Effector memory CD4-positive, alpha-beta T cell (primary cell): ENCODE data around the gene JMJD4.

ENCODE experiments used
- DNase-seq, 3 donors: peaks; one replicate each; pipeline ENCODE4 v3.0.0-alpha.2; 2020
- H3K27ac ChIP-seq: 2 replicates; pipeline ENCODE4 v1.7.0; 2013; ENCODE audit warnings: mild to moderate bottlenecking, low read length, moderate library complexity; ENCODE audit not compliant: insufficient read depth, poor library complexity, severe bottlenecking
- H3K27me3 ChIP-seq: replicated peaks from 2 replicates; pipeline ENCODE4 v1.7.0; 2013; ENCODE audit warnings: mild to moderate bottlenecking, low read length; ENCODE audit not compliant: insufficient read depth, control insufficient read depth, poor library complexity, severe bottlenecking
- H3K36me3 ChIP-seq: 2 replicates; pipeline ENCODE4 v1.7.0; 2013; ENCODE audit warnings: mild to moderate bottlenecking, low read length, moderate library complexity; ENCODE audit not compliant: control insufficient read depth, insufficient read depth
- H3K4me1 ChIP-seq: 2 replicates; pipeline ENCODE4 v1.7.0; 2013; ENCODE audit warnings: low read length, mild to moderate bottlenecking; ENCODE audit not compliant: control insufficient read depth, insufficient read depth, poor library complexity, severe bottlenecking
- H3K4me3 ChIP-seq: 2 replicates; pipeline ENCODE4 v1.7.0; 2013; ENCODE audit warnings: low read length, low read depth, mild to moderate bottlenecking; ENCODE audit not compliant: insufficient read depth, poor library complexity, severe bottlenecking
- H3K9me3 ChIP-seq: 2 replicates; pipeline ENCODE4 v1.7.0; 2013; ENCODE audit warnings: mild to moderate bottlenecking, low read length, moderate library complexity; ENCODE audit not compliant: control insufficient read depth

The JMJD4 gene

GRCh38 chr1:227769047-227769935 is 34.2 kb upstream of the JMJD4 start:
- no peaks in the 10 kb centered on the region for H3K9me3 ChIP-seq
- no peaks in the 10 kb centered on the region for H3K27me3 ChIP-seq
- H3K4me3 ChIP-seq, result no peak overlapping the region
- H3K27ac ChIP-seq, result no peak overlapping the region
- peaks cover 7% of the 10 kb centered on the region for H3K36me3 ChIP-seq
- no peak for DNase-seq
- peaks cover 29% of the 10 kb centered on the region for H3K4me1 ChIP-seq

DNA sequence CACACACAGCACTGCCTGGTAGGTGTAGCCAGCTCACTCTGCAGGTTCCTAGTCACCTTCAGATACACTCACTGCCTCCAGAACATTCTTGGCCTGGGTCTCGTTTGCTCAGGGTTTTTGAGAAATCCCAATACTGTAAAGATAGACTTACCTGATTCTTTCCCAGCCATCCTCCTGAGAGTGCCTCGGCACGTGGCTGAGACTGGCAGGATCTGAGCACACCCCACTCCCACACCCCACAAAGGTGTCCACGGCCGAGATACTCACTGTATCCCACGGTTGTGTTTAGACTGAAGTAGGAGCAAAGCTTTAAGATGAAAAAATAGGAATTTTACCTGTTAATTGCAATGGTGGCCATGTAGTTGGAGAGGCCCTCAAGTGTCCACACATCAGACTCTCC is 33.5 kb upstream of the JMJD4 start:
- Histone ChIP-seq H3K4me1 (peaks cover 35% of the 10 kb centered on the region), H3K27me3 (no peaks in the 10 kb centered on the region), H3K27ac (no peak overlapping the region), H3K9me3 (no peaks in the 10 kb centered on the region), H3K36me3 (peaks cover 7% of the 10 kb centered on the region), H3K4me3 (no peak overlapping the region)
- DNase-seq, result no peak

- H3K9me3 ChIP-seq, result no peaks in the 10 kb centered on the region
- peaks cover 7% of the 10 kb centered on the region for H3K36me3 ChIP-seq
- no peaks in the 10 kb centered on the region for H3K27me3 ChIP-seq
- no peak overlapping the region for H3K27ac ChIP-seq
- peaks cover 41% of the 10 kb centered on the region for H3K4me1 ChIP-seq
- no peak overlapping the region for H3K4me3 ChIP-seq
- DNase-seq, result no peak
These were observed 33.0 kb upstream of the JMJD4 start for GRCh38 chr1:227768125-227768439.

DNA sequence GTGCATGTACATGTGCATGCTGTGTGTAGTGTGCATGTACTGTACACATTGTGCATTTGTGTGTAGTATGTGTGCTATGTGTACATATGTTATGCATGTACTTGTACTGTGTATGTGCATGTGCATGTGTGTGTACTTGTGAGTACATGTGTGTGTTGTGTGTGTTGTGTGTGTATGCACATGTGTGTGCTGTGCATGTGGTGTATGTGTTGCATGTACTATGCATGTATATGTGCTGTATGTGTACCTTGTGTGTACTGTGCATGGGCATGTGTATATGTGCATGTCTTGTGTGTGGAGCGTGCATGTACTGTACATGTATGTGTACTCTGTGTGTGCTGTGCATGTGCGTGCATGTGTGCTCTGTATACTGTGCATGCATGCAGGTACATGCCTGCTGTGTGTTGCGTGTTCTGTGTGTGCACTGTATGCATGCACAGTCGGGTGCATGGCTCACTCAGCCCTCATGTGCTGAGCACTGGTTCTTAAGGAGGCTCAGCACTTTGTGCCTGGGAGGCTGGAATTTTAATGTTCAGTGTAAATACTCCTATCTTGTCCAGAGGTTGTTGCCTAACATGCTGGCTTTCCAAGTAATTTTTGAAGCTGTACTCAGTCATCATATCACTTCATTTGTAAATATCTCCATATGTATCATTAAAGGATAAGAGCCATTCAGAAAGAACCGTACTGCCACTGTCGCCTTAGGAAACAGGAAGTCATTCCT is 32.5 kb upstream of the JMJD4 start:
- Histone ChIP-seq H3K4me1 (peaks cover 46% of the 10 kb centered on the region), H3K27me3 (no peaks in the 10 kb centered on the region), H3K9me3 (no peaks in the 10 kb centered on the region), H3K27ac (no peak overlapping the region), H3K4me3 (no peak overlapping the region), H3K36me3 (peaks cover 7% of the 10 kb centered on the region)
- DNase-seq, result no peak

DNA sequence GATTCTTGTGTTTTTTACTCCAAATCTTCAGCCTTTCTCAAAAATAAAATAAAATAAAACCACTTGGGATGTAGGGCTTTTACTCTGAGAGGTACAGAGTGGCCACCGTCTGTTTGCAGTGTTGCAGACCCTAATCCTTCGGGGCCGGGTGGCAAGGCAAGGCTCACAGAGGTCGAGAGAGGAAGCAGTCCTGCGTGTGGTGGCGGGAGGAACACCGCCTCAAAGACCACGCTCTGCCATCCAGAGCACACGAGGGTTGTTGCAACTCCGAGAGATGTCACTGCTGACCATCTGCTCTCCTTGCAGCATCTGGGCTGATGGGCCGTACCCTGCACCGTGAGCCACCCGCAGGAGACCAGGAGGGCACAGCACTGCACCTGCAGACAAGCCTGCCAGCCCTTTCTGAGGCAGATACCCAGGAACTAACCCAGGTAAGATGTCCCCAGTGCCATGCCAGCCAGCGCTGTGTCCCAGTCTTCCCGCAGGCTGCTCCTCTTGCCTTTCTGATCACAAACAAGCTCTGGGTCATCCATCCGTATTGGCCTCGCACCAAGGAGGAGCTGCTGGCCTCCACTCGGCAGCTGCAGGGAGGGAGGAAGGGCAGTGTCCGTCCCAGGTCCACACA is 31.7 kb upstream of the JMJD4 start:
- Histone ChIP-seq H3K36me3 (peaks cover 7% of the 10 kb centered on the region), H3K9me3 (no peaks in the 10 kb centered on the region), H3K27me3 (no peaks in the 10 kb centered on the region), H3K4me1 (peaks cover 53% of the 10 kb centered on the region), H3K4me3 (peak overlapping the region; percentile 27), H3K27ac (no peak overlapping the region)
- DNase-seq, result no peak

DNA sequence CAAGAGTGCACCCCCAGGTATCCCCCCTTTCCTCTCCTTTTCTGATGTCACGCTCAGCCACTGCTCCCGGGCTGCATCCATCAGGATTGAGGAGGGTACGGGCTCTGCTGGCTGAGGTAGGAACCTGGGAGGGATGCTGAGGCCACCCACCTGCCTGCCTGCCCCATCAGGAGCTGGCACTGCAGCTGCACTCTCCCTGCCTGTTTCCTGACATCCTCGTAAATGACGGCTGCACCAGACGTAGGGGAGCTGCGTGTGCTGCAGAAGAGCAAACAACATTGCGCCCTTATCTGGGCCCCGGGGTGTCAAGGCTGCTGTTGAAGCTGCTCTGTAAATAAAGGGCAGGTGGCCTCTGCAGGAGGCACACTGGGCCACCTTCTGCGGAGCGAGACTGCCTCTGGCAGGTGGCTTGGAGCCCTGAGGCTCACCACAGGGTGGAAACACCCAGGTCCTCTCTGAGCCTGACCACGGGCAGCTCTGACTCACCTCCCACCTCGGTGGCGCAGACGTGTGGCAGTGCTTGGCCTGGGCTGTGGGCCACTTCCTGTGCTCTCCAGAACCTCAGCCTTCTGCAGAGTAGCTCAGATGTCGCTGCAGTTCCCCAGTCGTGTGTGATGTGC is 31.0 kb upstream of the JMJD4 start:
- H3K4me1 ChIP-seq, result peaks cover 60% of the 10 kb centered on the region
- peak overlapping the region; percentile 57 for H3K27ac ChIP-seq
- DNase-seq, result peak; percentile 57 to 75 (median 74)
- no peaks in the 10 kb centered on the region for H3K27me3 ChIP-seq
- H3K36me3 ChIP-seq, result peaks cover 7% of the 10 kb centered on the region
- H3K4me3 ChIP-seq, result peak overlapping the region; percentile 27
- H3K9me3 ChIP-seq, result no peaks in the 10 kb centered on the region

GRCh38 chr1:227765261-227766014 is 30.3 kb upstream of the JMJD4 start:
- no peak for DNase-seq
- Histone ChIP-seq H3K4me1 (peaks cover 61% of the 10 kb centered on the region), H3K9me3 (no peaks in the 10 kb centered on the region), H3K27ac (peak overlapping the region; percentile 57), H3K4me3 (peak overlapping the region; percentile 27), H3K27me3 (no peaks in the 10 kb centered on the region), H3K36me3 (peaks cover 11% of the 10 kb centered on the region)

- Histone ChIP-seq H3K36me3 (peaks cover 19% of the 10 kb centered on the region), H3K27ac (no peak overlapping the region), H3K9me3 (no peaks in the 10 kb centered on the region), H3K4me1 (peaks cover 61% of the 10 kb centered on the region), H3K27me3 (no peaks in the 10 kb centered on the region), H3K4me3 (no peak overlapping the region)
- no peak for DNase-seq
These were observed 28.9 kb upstream of the JMJD4 start for GRCh38 chr1:227764019-227764391.

- peak overlapping the region; percentile 12 for H3K27ac ChIP-seq
- DNase-seq, result no peak
- no peak overlapping the region for H3K4me3 ChIP-seq
- H3K4me1 ChIP-seq, result peaks cover 61% of the 10 kb centered on the region
- H3K9me3 ChIP-seq, result no peaks in the 10 kb centered on the region
- no peaks in the 10 kb centered on the region for H3K27me3 ChIP-seq
- peaks cover 17% of the 10 kb centered on the region for H3K36me3 ChIP-seq
These were observed 28.3 kb upstream of the JMJD4 start for GRCh38 chr1:227763246-227764018.
